HG03097 (cell line): Measurements from ENCODE around the gene LRBA.

Experiments used
- ATAC-seq: cut with Tn5 transposase; IDR thresholded peaks from one replicate; pipeline ENCODE4 v1.9.1; 2021; ENCODE audit not compliant: unreplicated experiment, low FRiP score

LRBA gene

GRCh38 chr4:150619042-150619441, 396.0 kb downstream of the LRBA start:
- no peak for ATAC-seq

- ATAC-seq: no peak
Observed at GRCh38 chr4:150609131-150609530, 406.0 kb downstream of the LRBA start.

GRCh38 chr4:150600812-150601445, 414.2 kb downstream of the LRBA start:
- no peak for ATAC-seq

- ATAC-seq: no peak
Observed at GRCh38 chr4:150599547-150599946, 415.5 kb downstream of the LRBA start.

GRCh38 chr4:150598909-150599308, 416.2 kb downstream of the LRBA start:
- no peak for ATAC-seq

GRCh38 chr4:150593996-150594395, 421.1 kb downstream of the LRBA start:
- ATAC-seq: no peak

GRCh38 chr4:150591904-150592303, 423.2 kb downstream of the LRBA start:
- no peak for ATAC-seq

- no peak for ATAC-seq
Observed at GRCh38 chr4:150591406-150591805, 423.7 kb downstream of the LRBA start.

GRCh38 chr4:150590631-150591030, 424.5 kb downstream of the LRBA start:
- no peak for ATAC-seq

GRCh38 chr4:150589157-150589556, 425.9 kb downstream of the LRBA start:
- ATAC-seq: no peak

- ATAC-seq: no peak
Observed at GRCh38 chr4:150588316-150588715, 426.8 kb downstream of the LRBA start.

- ATAC-seq: no peak
Observed at GRCh38 chr4:150586162-150586810, 428.8 kb downstream of the LRBA start.

- ATAC-seq: no peak
Observed at GRCh38 chr4:150585611-150586010, 429.5 kb downstream of the LRBA start.

- ATAC-seq: no peak
Observed at GRCh38 chr4:150584111-150584915, 430.8 kb downstream of the LRBA start.

GRCh38 chr4:150583287-150584110, 431.6 kb downstream of the LRBA start:
- ATAC-seq: no peak

GRCh38 chr4:150582873-150583286, 432.2 kb downstream of the LRBA start:
- ATAC-seq: no peak

GRCh38 chr4:150582146-150582872, 432.8 kb downstream of the LRBA start, which contains the start of gene MAB21L2:
Gene MAB21L2 (plus strand): TSS chr4:150582151. CDS start chr4:150583030, 879 bp downstream.
- no peak for ATAC-seq

- no peak for ATAC-seq
Observed at GRCh38 chr4:150581641-150582051, 433.4 kb downstream of the LRBA start.

GRCh38 chr4:150581056-150581605, 434.0 kb downstream of the LRBA start:
- no peak for ATAC-seq

- no peak for ATAC-seq
Observed at GRCh38 chr4:150580306-150580705, 434.8 kb downstream of the LRBA start.
